CD4-positive, alpha-beta memory T cell (primary cell): ENCODE measurements around the gene IQCF6. TPM values are rescaled to one million over a fixed set of nuclear protein-coding genes. Genes with fewer than 3 reads are reported as not detected.
A peak's percentile ranks its signal among the peaks of the same experiment; 100 is the strongest.
"Not testable (repeated sequence)": the region's sequence is repeated elsewhere in the genome, so short reads cannot be mapped to it uniquely, and the experiment has no call there.

Experiments
- CTCF ChIA-PET: fragments of 350-600 bp; sonication (Branson Sonifier 250); formaldehyde crosslinking; loops from one replicate; lab custom pipeline; 2021; ENCODE audit warnings: inconsistent platforms; ENCODE audit not compliant: partially characterized antibody; lab: Charles Lee
- POLR2A ChIA-PET: fragments of 350-600 bp; sonication (Branson Sonifier 250); formaldehyde crosslinking; loops from one replicate; lab custom pipeline; 2021; ENCODE audit not compliant: partially characterized antibody; lab: Charles Lee
- DNase-seq, 5 donors: peaks; one replicate each; pipeline versions ENCODE4 v3.0.0 to v3.0.0-alpha.2; 2020 to 2022; ENCODE audit warnings: mixed read lengths in 1 of 5
- H3K27ac ChIP-seq: one replicate; pipeline ENCODE4 v1.7.0; 2013; ENCODE audit warnings: low read depth, low read length
- H3K27me3 ChIP-seq: 2 replicates; pipeline ENCODE4 v1.7.0; 2013; ENCODE audit warnings: mild to moderate bottlenecking, low read length, moderate library complexity; ENCODE audit not compliant: insufficient read depth
- H3K36me3 ChIP-seq: 2 replicates; pipeline ENCODE4 v1.7.0; 2013; ENCODE audit warnings: mild to moderate bottlenecking, low read length, moderate library complexity; ENCODE audit not compliant: insufficient read depth
- H3K4me1 ChIP-seq: 2 replicates; pipeline ENCODE4 v1.7.0; 2013; ENCODE audit warnings: mild to moderate bottlenecking, low read length, moderate library complexity; ENCODE audit not compliant: insufficient read depth
- H3K4me3 ChIP-seq, 2 donors: one replicate each; pipeline ENCODE4 v1.7.0; 2013; ENCODE audit warnings: low read length in 2 of 2, mild to moderate bottlenecking in 1 of 2
- H3K9me3 ChIP-seq, 2 donors: one replicate each; pipeline ENCODE4 v1.7.0; 2013; ENCODE audit warnings: low read length in 2 of 2, control low read depth in 1 of 2; ENCODE audit not compliant: control insufficient read depth in 1 of 2
- H3K27ac Mint-ChIP-seq, 7 donors: one replicate each; pipeline ENCODE4 v1.8.0; 2020 to 2021; ENCODE audit warnings: mixed read lengths in 7 of 7, mild to moderate bottlenecking in 6 of 7, inconsistent platforms in 3 of 7, moderate library complexity in 3 of 7
- H3K27me3 Mint-ChIP-seq, 2 donors: one replicate each; pipeline ENCODE4 v1.8.0; 2020 to 2021; ENCODE audit warnings: mixed read lengths in 2 of 2
- H3K36me3 Mint-ChIP-seq, 2 donors: one replicate each; pipeline ENCODE4 v1.8.0; 2020 to 2021; ENCODE audit warnings: mixed read lengths in 2 of 2, inconsistent platforms in 1 of 2, mild to moderate bottlenecking in 1 of 2
- H3K4me1 Mint-ChIP-seq, 4 donors: one replicate each; pipeline ENCODE4 v1.8.0; 2020 to 2021; ENCODE audit warnings: mixed read lengths in 4 of 4, mild to moderate bottlenecking in 1 of 4
- H3K4me3 Mint-ChIP-seq, 8 donors: one replicate each; pipeline ENCODE4 v1.8.0; 2020 to 2021; ENCODE audit warnings: mixed read lengths in 8 of 8, mild to moderate bottlenecking in 7 of 8, moderate library complexity in 6 of 8, inconsistent platforms in 3 of 8
- H3K9me3 Mint-ChIP-seq, 8 donors: one replicate each; pipeline ENCODE4 v1.8.0; 2020 to 2021; ENCODE audit warnings: mixed read lengths in 8 of 8, mild to moderate bottlenecking in 5 of 8, inconsistent platforms in 3 of 8, moderate library complexity in 1 of 8
- intact Hi-C: fragments of 100-400 bp; cut with micrococcal nuclease; formaldehyde crosslinking; loops from one replicate; pipeline ENCODE4 v1.15.1; 2023
- polyA plus RNA-seq, 2 donors: library from polyadenylated mRNA; unstranded; fragments of 300-500 nt; fragmentation: Illumina TruSeq; gene quantifications; one replicate each; pipeline ENCODE4 v1.2.3, GENCODE V29; 2021
- total RNA-seq, 2 experiments: library from RNA; stranded (reverse); gene quantifications; one replicate each; pipeline ENCODE4 v1.2.3, GENCODE V29; 2021

IQCF6 gene
- total and polyA plus RNA-seq, 4 experiments from 2014 or later = not detected

DNA sequence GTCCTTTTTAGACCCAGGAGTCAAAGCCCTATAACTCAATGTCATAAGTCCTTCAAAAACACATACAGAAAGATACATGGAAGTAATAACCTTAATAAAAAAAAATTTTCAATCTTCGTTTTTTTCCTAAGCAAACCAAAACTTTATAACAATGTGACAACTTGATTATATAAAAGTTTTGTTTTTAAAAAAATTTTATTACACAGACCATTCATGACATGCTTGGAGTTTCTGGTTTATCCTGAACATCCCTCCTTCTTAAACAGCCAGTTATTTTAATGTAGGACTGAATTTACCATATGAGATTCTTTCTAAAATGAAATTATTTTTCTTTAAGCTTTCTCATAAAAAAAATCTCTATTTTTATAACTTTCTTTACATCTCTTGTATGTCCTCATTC is 30.7 kb downstream of the IQCF6 start:
- Histone ChIP-seq H3K4me1 (no peaks in the 10 kb centered on the region), H3K27ac (no peak overlapping the region), H3K27me3 (no peaks in the 10 kb centered on the region), H3K9me3 (no peaks in the 10 kb centered on the region), H3K36me3 (no peaks in the 10 kb centered on the region), H3K4me3 (no peak overlapping the region)
- Mint-ChIP-seq H3K36me3 (no peaks in the 10 kb centered on the region), H3K9me3 (no peaks in the 10 kb centered on the region), H3K27ac (no peak overlapping the region), H3K4me3 (no peak overlapping the region), H3K4me1 (peaks cover 3 to 8% (median 6%) of the 10 kb centered on the region in 4 donors), H3K27me3 (no peaks in the 10 kb centered on the region)
- DNase-seq = no peak
- intact Hi-C loops = no loop called here
- POLR2A ChIA-PET = no interaction called here
- CTCF ChIA-PET = no interaction called here

DNA sequence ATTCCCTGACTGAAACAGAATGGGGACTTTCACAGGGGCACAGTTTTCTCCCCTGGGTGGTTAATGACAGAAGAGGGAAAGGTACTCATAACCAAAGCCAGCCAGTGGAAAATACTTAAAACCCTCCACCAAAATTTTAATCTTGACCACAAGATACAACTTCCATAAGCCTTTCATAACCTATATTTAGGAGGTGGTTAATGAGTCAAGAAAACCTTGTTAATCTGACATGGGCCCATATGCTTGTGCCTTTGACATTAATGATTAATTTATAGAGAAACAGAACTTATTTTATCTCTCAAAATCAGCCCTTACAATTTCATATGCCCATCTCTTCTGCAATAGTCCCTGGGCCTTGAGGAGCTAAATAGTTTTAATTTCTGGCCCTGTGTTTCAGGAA is 31.2 kb downstream of the IQCF6 start:
- no peak overlapping the region for H3K27ac Mint-ChIP-seq
- CTCF ChIA-PET = no interaction called here
- Histone ChIP-seq H3K9me3 (no peaks in the 10 kb centered on the region), H3K4me1 (no peaks in the 10 kb centered on the region), H3K27ac (no peak overlapping the region), H3K27me3 (no peaks in the 10 kb centered on the region), H3K4me3 (no peak overlapping the region), H3K36me3 (no peaks in the 10 kb centered on the region)
- peaks cover 3 to 6% (median 6%) of the 10 kb centered on the region in 4 donors for H3K4me1 Mint-ChIP-seq
- intact Hi-C loops = no loop called here
- H3K27me3 Mint-ChIP-seq = no peaks in the 10 kb centered on the region
- H3K4me3 Mint-ChIP-seq = no peak overlapping the region
- POLR2A ChIA-PET = no interaction called here
- no peaks in the 10 kb centered on the region for H3K9me3 Mint-ChIP-seq
- DNase-seq = no peak
- H3K36me3 Mint-ChIP-seq = no peaks in the 10 kb centered on the region

DNA sequence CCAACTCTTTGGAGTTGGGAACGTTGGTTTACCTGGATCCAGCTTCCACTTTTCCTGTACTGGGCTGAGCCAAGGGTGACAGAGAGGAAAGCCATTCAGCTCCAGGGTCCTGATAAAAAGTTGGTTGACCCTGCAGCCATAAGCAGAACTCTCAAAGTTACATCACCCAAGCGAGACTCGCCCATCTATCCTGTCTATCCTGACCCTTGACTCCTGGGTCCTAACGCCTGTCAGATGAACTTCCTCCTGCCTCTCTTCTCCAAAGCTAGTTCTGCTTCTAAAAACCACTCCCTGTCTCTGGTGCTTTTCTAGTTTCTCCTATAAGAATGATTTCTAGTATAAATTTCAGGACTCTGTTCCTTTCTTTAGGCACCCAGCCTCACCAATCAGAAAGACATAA is 36.1 kb downstream of the IQCF6 start:
- H3K4me1 Mint-ChIP-seq, CTCF ChIA-PET, H3K27me3 Mint-ChIP-seq, H3K9me3 ChIP-seq, H3K4me3 ChIP-seq, POLR2A ChIA-PET, H3K36me3 ChIP-seq, H3K4me3 Mint-ChIP-seq, H3K27me3 ChIP-seq, intact Hi-C loops, H3K27ac ChIP-seq, DNase-seq, H3K9me3 Mint-ChIP-seq, H3K36me3 Mint-ChIP-seq, H3K4me1 ChIP-seq: not testable (repeated sequence)
- peak overlapping the region in 1 of 7 donors; percentile 11 for H3K27ac Mint-ChIP-seq

DNA sequence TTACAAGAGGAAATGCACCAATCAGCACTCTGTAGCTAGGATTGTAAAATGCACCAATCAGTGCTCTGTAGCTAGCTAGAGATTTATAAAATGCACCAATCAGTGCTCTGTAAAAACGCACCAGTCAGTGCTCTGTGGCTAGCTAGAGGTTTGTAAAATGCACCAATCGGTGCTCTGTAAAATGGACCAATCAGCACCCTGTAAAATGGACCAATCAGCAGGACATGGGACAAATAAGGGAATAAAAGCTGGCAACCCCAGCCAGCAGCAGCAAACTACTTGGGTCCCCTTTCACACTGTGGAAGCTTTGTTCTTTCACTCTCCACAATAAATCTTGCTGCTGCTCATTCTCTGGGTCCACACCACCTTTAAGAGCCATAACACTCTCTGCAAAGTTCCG is 36.7 kb downstream of the IQCF6 start:
- DNase-seq, H3K4me3 Mint-ChIP-seq, H3K27ac ChIP-seq, H3K9me3 ChIP-seq, H3K9me3 Mint-ChIP-seq, H3K4me1 Mint-ChIP-seq, H3K36me3 Mint-ChIP-seq, H3K27me3 ChIP-seq, POLR2A ChIA-PET, H3K4me1 ChIP-seq, CTCF ChIA-PET, H3K36me3 ChIP-seq, intact Hi-C loops, H3K27ac Mint-ChIP-seq, H3K4me3 ChIP-seq: not testable (repeated sequence)
- peaks cover 8 to 14% of the 10 kb centered on the region in 2 donors for H3K27me3 Mint-ChIP-seq

DNA sequence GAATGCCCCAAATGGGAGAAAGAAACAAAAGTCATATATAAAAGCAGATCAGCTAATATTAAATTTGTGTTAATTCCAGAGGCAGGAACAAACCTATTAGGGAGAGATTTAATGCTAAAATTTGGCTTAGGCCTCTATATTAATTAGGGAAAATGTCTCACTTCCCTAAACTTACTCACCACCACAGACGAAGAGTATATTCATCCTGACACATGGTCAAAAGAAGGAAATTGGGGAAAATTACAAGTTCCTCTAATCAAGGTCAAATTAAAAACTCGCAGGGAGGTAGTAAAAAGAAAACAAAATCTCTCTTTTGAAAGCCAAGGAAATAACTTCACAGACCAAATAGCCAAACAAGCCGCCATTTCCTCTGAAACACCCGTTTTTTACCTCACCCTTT is 39.9 kb downstream of the IQCF6 start:
- Mint-ChIP-seq H3K4me1 (peaks cover 9 to 10% (median 9%) of the 10 kb centered on the region in 4 donors), H3K4me3 (no peak overlapping the region), H3K27ac (no peak overlapping the region), H3K27me3 (peaks cover 12 to 15% of the 10 kb centered on the region in 2 donors), H3K9me3 (peaks cover 0 to under 1% (median 0%) of the 10 kb centered on the region in 8 donors), H3K36me3 (no peaks in the 10 kb centered on the region)
- DNase-seq = no peak
- no peaks in the 10 kb centered on the region for H3K27me3 ChIP-seq
- no peaks in the 10 kb centered on the region for H3K36me3 ChIP-seq
- ChIA-PET POLR2A (no interaction called here), CTCF (no interaction called here)
- H3K27ac ChIP-seq = no peak overlapping the region
- peaks cover 7% of the 10 kb centered on the region for H3K4me1 ChIP-seq
- no peaks in the 10 kb centered on the region for H3K9me3 ChIP-seq
- H3K4me3 ChIP-seq = no peak overlapping the region
- intact Hi-C loops = no loop called here

DNA sequence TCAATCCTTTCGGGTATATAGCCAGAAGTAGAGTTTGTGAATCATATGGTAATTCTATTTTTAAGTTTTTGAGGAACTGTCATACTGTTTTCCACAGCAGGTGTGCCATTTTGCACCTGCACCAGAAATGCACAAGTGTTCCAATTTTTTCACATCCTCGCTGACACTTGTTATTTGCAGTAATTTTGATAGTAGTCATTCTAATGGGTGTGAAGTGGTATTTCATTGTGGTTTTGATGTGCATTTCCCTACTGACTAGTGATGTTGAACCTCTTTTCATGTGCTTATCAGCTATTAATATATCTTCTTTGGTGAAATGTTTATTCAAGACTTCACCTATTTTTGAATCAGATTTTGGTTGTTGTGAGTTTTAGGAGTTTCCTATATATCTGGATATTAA is 43.1 kb downstream of the IQCF6 start:
- H3K27me3 Mint-ChIP-seq = peaks cover 13 to 17% of the 10 kb centered on the region in 2 donors
- POLR2A ChIA-PET = no interaction called here
- H3K36me3 ChIP-seq = no peaks in the 10 kb centered on the region
- H3K4me1 ChIP-seq = peaks cover 7% of the 10 kb centered on the region
- peaks cover 0 to 4% (median 0%) of the 10 kb centered on the region in 8 donors for H3K9me3 Mint-ChIP-seq
- no peak overlapping the region for H3K4me3 ChIP-seq
- DNase-seq = no peak
- H3K27ac Mint-ChIP-seq = no peak overlapping the region
- H3K27me3 ChIP-seq = no peaks in the 10 kb centered on the region
- no peak overlapping the region for H3K27ac ChIP-seq
- CTCF ChIA-PET = no interaction called here
- peaks cover 10 to 14% (median 11%) of the 10 kb centered on the region in 4 donors for H3K4me1 Mint-ChIP-seq
- H3K9me3 ChIP-seq = no peaks in the 10 kb centered on the region
- intact Hi-C loops = no loop called here
- no peak overlapping the region for H3K4me3 Mint-ChIP-seq
- H3K36me3 Mint-ChIP-seq = no peaks in the 10 kb centered on the region

DNA sequence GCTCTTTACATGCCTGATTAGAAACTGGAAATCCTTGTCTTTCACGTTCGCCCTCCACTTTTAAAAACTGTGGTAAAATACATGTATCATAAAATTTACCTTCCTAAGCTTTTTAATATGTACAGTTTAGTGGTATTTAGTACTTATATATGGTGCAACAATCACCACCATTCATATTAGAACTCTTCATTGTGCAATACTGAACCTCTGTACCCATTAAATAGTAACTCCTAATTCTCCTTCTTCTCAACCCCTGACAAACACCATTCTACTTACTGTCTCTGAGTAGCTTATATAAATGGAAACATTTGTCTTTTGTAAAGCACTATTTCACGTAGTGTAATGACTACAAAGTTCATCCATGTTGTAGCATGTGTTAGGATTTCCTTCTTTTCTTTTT is 44.0 kb downstream of the IQCF6 start:
- H3K27me3 ChIP-seq = no peaks in the 10 kb centered on the region
- POLR2A ChIA-PET = no interaction called here
- CTCF ChIA-PET = interaction anchor here (1.2 kb wide), 1 partner anchor 16 kb away, joined by 3 read pairs; no protein-coding TSS in a partner anchor
- no peak overlapping the region for H3K27ac Mint-ChIP-seq
- H3K36me3 ChIP-seq = no peaks in the 10 kb centered on the region
- peaks cover 13 to 17% of the 10 kb centered on the region in 2 donors for H3K27me3 Mint-ChIP-seq
- intact Hi-C loops = no loop called here
- no peaks in the 10 kb centered on the region for H3K36me3 Mint-ChIP-seq
- H3K4me1 ChIP-seq = peaks cover 7% of the 10 kb centered on the region
- no peaks in the 10 kb centered on the region for H3K9me3 ChIP-seq
- H3K4me3 ChIP-seq = no peak overlapping the region
- H3K9me3 Mint-ChIP-seq = peaks cover 0 to 4% (median 0%) of the 10 kb centered on the region in 8 donors
- peak overlapping the region in 1 of 8 donors; percentile 34 for H3K4me3 Mint-ChIP-seq
- no peak for DNase-seq
- H3K27ac ChIP-seq = no peak overlapping the region
- peaks cover 10 to 14% (median 11%) of the 10 kb centered on the region in 4 donors for H3K4me1 Mint-ChIP-seq

DNA sequence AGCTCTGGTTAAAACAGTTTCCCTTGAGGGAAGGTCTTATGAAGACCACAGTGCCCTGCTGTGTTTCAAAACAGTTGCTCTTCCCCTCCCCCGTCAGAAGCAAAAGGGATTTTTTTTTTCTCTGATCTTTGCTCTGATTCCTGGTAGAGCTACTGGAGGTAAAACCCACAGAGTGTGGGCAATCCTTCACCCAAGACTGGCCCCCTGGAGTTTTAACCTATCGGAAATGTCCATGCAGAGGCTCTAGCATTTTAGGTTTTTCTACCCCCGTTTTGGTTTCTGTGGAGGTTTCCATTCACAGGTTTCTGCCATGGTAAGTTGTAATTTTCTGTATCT is 44.5 kb downstream of the IQCF6 start:
- POLR2A ChIA-PET = no interaction called here

More for the DNA sequence above, 44.5 kb downstream of the IQCF6 start:
- no peak overlapping the region for H3K27ac Mint-ChIP-seq
- H3K4me1 ChIP-seq = peaks cover 7% of the 10 kb centered on the region
- peak overlapping the region in 2 of 8 donors; percentile 32 to 35 for H3K4me3 Mint-ChIP-seq
- H3K9me3 Mint-ChIP-seq = peaks cover 0 to 4% (median 0%) of the 10 kb centered on the region in 8 donors
- no peaks in the 10 kb centered on the region for H3K36me3 Mint-ChIP-seq
- peaks cover 13 to 14% of the 10 kb centered on the region in 2 donors for H3K27me3 Mint-ChIP-seq
- H3K27me3 ChIP-seq = no peaks in the 10 kb centered on the region
- CTCF ChIA-PET = interaction anchor here (1.2 kb wide), 1 partner anchor 16 kb away, joined by 3 read pairs; no protein-coding TSS in a partner anchor
- DNase-seq = no peak
- no peak overlapping the region for H3K27ac ChIP-seq
- no peak overlapping the region for H3K4me3 ChIP-seq
- H3K9me3 ChIP-seq = no peaks in the 10 kb centered on the region
- peaks cover 10 to 14% (median 11%) of the 10 kb centered on the region in 4 donors for H3K4me1 Mint-ChIP-seq
- intact Hi-C loops = no loop called here
- H3K36me3 ChIP-seq = no peaks in the 10 kb centered on the region
